GM06990 (cell line): ENCODE measurements around the gene ANKS1B.

ENCODE experiments used
- DNase-seq: peaks from one replicate; pipeline ENCODE4 v3.0.0-alpha.2; 2011; ENCODE audit not compliant: insufficient read length; ENCODE audit errors: extremely low read depth
- H3K27me3 ChIP-seq: replicated peaks from 2 replicates; pipeline ENCODE4 v1.6.0; 2011; ENCODE audit warnings: low read length; ENCODE audit not compliant: control insufficient read depth, insufficient read depth
- H3K36me3 ChIP-seq: 2 replicates; pipeline ENCODE4 v1.5.1; 2011; ENCODE audit warnings: low read length; ENCODE audit not compliant: control insufficient read depth, insufficient read depth
- H3K4me3 ChIP-seq: replicated peaks from 2 replicates; pipeline ENCODE4 v1.5.1; 2011; ENCODE audit warnings: low read depth, mild to moderate bottlenecking, control low read depth, low read length
- CTCF ChIP-seq: IDR thresholded peaks from 2 replicates; pipeline ENCODE4 v1.5.1; 2011; ENCODE audit warnings: low read length, control low read depth, mild to moderate bottlenecking, inconsistent platforms; ENCODE audit not compliant: insufficient read depth, poor library complexity, severe bottlenecking

Gene ANKS1B

DNA sequence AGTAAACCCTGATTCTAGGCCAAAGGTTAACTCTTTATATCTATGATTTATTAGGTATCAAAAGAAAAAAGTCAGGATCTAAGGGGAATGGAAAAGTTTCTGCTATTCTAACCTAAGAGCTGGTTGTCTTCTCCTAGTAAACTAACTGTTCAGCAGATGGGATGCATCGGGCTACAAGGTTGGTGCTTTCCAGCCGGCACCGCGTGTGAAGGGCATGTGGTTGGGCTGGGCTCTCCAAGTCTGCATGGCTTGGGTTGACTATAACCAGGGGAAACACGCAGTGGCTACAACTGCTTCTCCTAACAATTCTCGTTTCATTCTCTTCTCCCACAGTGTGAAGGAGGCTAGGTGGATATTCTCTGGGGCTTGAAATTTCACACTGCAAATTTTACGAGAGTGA, 985.2 kb downstream of the ANKS1B start:
- H3K4me3 ChIP-seq, result no peak overlapping the region
- TF ChIP-seq CTCF, result no peak
- no peak for DNase-seq
- no peaks in the 10 kb centered on the region for H3K27me3 ChIP-seq
- no peaks in the 10 kb centered on the region for H3K36me3 ChIP-seq

- Histone ChIP-seq H3K27me3 (no peaks in the 10 kb centered on the region), H3K4me3 (no peak overlapping the region), H3K36me3 (no peaks in the 10 kb centered on the region)
- DNase-seq, result no peak
- TF ChIP-seq CTCF, result peak; percentile 59
These were observed 985.9 kb downstream of the ANKS1B start for GRCh38 chr12:98998697-98999299.

DNA sequence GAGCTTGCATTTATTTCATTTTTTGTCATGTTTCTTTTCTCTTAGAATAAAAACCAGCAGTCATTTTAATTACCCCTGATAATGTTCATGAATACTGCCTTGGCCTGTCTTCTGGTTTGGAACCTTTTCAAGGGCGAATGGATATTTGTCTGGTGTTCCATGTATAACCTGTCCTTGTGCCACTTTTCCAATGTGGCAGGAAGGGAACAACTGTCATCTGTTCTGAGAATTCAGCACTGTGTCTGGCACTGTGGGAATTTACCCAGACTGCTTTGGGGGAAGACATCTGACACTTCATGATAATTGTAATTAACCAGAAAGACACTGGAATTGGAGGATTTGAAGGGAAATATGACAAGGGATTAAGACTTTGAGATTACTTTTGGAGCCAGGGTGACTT, 986.8 kb downstream of the ANKS1B start:
- no peak for DNase-seq
- no peak for TF ChIP-seq CTCF
- Histone ChIP-seq H3K4me3 (no peak overlapping the region), H3K27me3 (no peaks in the 10 kb centered on the region), H3K36me3 (no peaks in the 10 kb centered on the region)

DNA sequence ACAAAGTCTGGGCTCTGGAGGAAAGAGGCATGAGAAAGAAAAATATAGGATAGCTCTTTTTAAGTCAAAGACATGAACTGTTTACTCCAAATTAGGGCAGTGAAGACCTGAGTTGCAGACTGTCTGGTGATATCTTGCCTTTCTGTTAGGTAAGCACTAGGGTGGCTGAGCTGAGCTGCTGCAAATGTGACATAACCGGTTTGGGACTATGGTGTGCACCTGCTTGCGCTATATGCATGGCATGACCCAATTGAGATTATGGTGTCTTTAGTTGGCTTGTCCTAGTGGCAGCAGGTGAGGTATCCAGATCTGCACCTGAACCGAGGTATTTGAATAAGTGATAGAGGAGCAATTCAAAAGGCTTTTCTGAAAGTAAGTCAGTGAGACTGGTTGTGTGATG, 994.1 kb downstream of the ANKS1B start:
- H3K4me3 ChIP-seq, result no peak overlapping the region
- no peak for DNase-seq
- no peaks in the 10 kb centered on the region for H3K27me3 ChIP-seq
- no peak for TF ChIP-seq CTCF
- no peaks in the 10 kb centered on the region for H3K36me3 ChIP-seq

DNA sequence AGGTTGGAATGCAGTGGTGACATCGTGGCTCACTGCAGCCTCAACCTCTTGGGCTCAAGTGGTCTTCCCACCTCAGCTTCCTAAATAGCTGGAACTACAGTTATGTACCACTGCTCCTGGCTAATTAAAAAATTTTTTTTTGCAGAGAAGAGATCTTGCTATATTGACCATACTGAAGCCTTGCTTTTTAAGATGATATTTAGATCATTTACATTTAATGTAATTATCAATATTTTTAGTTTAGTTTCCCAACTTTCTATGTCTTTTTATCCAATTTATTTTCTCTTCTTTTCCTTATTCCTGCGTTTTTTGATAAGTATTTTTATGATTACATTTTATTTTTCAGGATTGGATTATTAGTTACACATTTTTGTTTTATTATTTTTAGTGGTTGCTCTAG, 999.6 kb downstream of the ANKS1B start:
- no peak overlapping the region for H3K4me3 ChIP-seq
- no peak for DNase-seq

More for the DNA sequence above, 999.6 kb downstream of the ANKS1B start:
- H3K27me3 ChIP-seq, result no peaks in the 10 kb centered on the region
- H3K36me3 ChIP-seq, result no peaks in the 10 kb centered on the region
- TF ChIP-seq CTCF, result no peak
